Measurements from ENCODE around the gene CDIPT. TPM values are rescaled to one million over a fixed set of nuclear protein-coding genes. Genes with fewer than 3 reads are reported as not detected.

CDIPT gene
- total RNA-seq, 1 experiment from 2014 or later: 58.3 TPM

DNA sequence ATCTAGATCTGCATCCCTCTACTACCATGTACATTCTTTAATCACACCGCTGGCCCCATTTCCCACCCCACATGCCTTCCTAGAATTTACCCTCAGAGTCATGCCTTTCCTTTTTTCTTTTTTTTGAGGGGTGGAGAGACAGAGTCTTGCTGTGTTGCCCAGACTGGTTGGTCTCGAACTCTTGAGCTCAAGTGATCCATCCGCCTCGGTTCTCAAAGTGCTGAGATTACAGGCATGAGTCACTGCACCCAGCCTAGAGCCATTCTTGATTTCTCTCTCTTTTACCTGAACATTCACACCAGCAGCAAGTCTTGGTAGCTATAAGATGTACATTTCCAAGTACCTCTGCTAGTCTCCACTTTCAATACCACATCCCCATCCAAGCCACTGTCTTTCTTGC is 44.9 kb downstream of the CDIPT start:
- Histone ChIP-seq H2AFZ (ENCODE audit: low read depth, low read length, poor library complexity, severe bottlenecking) (no peak overlapping the region), H3K27ac (ENCODE audit: low read depth, low read length) (peak overlapping the region; percentile 98), H3K9ac (ENCODE audit: low read length) (peak overlapping the region; percentile 97), H3K9me3 (ENCODE audit: control insufficient read depth in 1 of 2, insufficient read depth in 1 of 2, low read depth in 1 of 2, low read length in 2 of 2) (no peaks in the 10 kb centered on the region), H3K4me2 (ENCODE audit: low read length) (peak overlapping the region; percentile 78), H3K9me2 (ENCODE audit: insufficient read depth) (no peaks in the 10 kb centered on the region), H3K79me2 (ENCODE audit: insufficient read depth, low read length) (peaks cover 61% of the 10 kb centered on the region), H3K27me3 (ENCODE audit: insufficient read depth, low read length) (no peaks in the 10 kb centered on the region), H3K36me3 (ENCODE audit: control insufficient read depth in 1 of 2, insufficient read depth in 2 of 2, low read length in 2 of 2) (peaks cover 0 to 8% of the 10 kb centered on the region in 2 experiments; a peak in 2 of 4 replicates), H3K4me3 (replicated peaks in 1 of 2; ENCODE audit: low read depth in 1 of 2, low read length in 2 of 2) (peak overlapping the region; percentile 87 to 98), H3K4me1 (ENCODE audit: control insufficient read depth in 1 of 2, insufficient read depth in 2 of 2, low read length in 2 of 2) (peaks cover 42 to 79% of the 10 kb centered on the region in 2 experiments), H4K20me1 (ENCODE audit: insufficient read depth) (no peaks in the 10 kb centered on the region; the same call in 1 of the 2 replicates)
- BruUV-seq (replicated peaks): no TSS peak
- ChIA-PET CTCF (interaction anchor here (0.7 to 1.5 kb wide), 3 partner anchors 10 to 117 kb away, joined by 5 to 11 read pairs (median 5); no protein-coding TSS in a partner anchor), POLR2A (interaction anchor here (1.0 to 1.6 kb wide), 2 partner anchors 10 to 28 kb away, joined by 3 to 6 read pairs; partner anchors contain the start of gene KIF22), RAD21 (ENCODE audit: low non-redundant PET in 1 of 2, low total read pairs in 2 of 2, uncharacterized antibody in 2 of 2, unreplicated experiment in 2 of 2) (no interaction called here)
- TF ChIP-seq EZH2 (IDR thresholded peaks at IDR 0.05) (no peak), ZFX (IDR thresholded peaks at IDR 0.05) (no peak), SP1 (IDR thresholded peaks at IDR 0.05; ENCODE audit: low read depth) (no peak), CEBPB (IDR thresholded peaks at IDR 0.05; ENCODE audit: low read depth) (no peak), CBX3 (IDR thresholded peaks at IDR 0.05; ENCODE audit: low read depth) (no peak), RAD21 (IDR thresholded peaks at IDR 0.05; ENCODE audit: low read depth) (no peak), YY1 (IDR thresholded peaks at IDR 0.05; ENCODE audit: extremely low read depth, insufficient replicate concordance, low read depth, low read length) (no peak)
- TF ChIP-seq, protein P1, sequence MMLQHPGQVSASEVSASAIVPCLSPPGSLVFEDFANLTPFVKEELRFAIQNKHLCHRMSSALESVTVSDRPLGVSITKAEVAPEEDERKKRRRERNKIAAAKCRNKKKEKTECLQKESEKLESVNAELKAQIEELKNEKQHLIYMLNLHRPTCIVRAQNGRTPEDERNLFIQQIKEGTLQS (IDR thresholded peaks at IDR 0.05): no peak
- TF ChIP-seq, protein P2, sequence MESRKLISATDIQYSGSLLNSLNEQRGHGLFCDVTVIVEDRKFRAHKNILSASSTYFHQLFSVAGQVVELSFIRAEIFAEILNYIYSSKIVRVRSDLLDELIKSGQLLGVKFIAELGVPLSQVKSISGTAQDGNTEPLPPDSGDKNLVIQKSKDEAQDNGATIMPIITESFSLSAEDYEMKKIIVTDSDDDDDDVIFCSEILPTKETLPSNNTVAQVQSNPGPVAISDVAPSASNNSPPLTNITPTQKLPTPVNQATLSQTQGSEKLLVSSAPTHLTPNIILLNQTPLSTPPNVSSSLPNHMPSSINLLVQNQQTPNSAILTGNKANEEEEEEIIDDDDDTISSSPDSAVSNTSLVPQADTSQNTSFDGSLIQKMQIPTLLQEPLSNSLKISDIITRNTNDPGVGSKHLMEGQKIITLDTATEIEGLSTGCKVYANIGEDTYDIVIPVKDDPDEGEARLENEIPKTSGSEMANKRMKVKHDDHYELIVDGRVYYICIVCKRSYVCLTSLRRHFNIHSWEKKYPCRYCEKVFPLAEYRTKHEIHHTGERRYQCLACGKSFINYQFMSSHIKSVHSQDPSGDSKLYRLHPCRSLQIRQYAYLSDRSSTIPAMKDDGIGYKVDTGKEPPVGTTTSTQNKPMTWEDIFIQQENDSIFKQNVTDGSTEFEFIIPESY (IDR thresholded peaks at IDR 0.05; ENCODE audit: extremely low read depth, insufficient replicate concordance, low read length): no peak
- TF ChIP-seq, protein P3, sequence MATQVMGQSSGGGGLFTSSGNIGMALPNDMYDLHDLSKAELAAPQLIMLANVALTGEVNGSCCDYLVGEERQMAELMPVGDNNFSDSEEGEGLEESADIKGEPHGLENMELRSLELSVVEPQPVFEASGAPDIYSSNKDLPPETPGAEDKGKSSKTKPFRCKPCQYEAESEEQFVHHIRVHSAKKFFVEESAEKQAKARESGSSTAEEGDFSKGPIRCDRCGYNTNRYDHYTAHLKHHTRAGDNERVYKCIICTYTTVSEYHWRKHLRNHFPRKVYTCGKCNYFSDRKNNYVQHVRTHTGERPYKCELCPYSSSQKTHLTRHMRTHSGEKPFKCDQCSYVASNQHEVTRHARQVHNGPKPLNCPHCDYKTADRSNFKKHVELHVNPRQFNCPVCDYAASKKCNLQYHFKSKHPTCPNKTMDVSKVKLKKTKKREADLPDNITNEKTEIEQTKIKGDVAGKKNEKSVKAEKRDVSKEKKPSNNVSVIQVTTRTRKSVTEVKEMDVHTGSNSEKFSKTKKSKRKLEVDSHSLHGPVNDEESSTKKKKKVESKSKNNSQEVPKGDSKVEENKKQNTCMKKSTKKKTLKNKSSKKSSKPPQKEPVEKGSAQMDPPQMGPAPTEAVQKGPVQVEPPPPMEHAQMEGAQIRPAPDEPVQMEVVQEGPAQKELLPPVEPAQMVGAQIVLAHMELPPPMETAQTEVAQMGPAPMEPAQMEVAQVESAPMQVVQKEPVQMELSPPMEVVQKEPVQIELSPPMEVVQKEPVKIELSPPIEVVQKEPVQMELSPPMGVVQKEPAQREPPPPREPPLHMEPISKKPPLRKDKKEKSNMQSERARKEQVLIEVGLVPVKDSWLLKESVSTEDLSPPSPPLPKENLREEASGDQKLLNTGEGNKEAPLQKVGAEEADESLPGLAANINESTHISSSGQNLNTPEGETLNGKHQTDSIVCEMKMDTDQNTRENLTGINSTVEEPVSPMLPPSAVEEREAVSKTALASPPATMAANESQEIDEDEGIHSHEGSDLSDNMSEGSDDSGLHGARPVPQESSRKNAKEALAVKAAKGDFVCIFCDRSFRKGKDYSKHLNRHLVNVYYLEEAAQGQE (IDR thresholded peaks at IDR 0.05; ENCODE audit: low read depth): no peak
- DNase-seq (ENCODE audit: low read depth, low spot score) (no peak), ATAC-seq (no peak)
- intact Hi-C loops (cut with micrococcal nuclease): loop anchor here (5.0 kb wide), 1 partner anchor 44 kb away; the partner anchor contains the start of gene CDIPT

Data from HCT116 (cell line).